ENCODE results near the gene SYNPO2. TPM values are rescaled to one million over a fixed set of nuclear protein-coding genes. Genes with fewer than 3 reads are reported as not detected.
"Not testable (repeated sequence)": the region's sequence is repeated elsewhere in the genome, so short reads cannot be mapped to it uniquely, and the experiment has no call there.

SYNPO2 gene
- total RNA-seq, 1 donor from 2014 or later: 2.9 TPM

- DNase-seq: no peak
- TF ChIP-seq CTCF (IDR thresholded peaks at IDR 0.05; ENCODE audit: partially characterized antibody, unreplicated experiment): no peak
- Mint-ChIP-seq H3K36me3 (ENCODE audit: unreplicated experiment) (no peaks in the 10 kb centered on the region), H3K4me1 (ENCODE audit: low read depth, unreplicated experiment) (no peaks in the 10 kb centered on the region), H3K27me3 (ENCODE audit: unreplicated experiment) (no peaks in the 10 kb centered on the region), H3K9me3 (ENCODE audit: unreplicated experiment) (no peaks in the 10 kb centered on the region), H3K27ac (ENCODE audit: unreplicated experiment) (no peak overlapping the region), H3K4me3 (ENCODE audit: unreplicated experiment) (no peak overlapping the region)
These were observed 126.0 kb downstream of the SYNPO2 start for GRCh38 chr4:119014658-119015057.

- H3K27ac Mint-ChIP-seq (ENCODE audit: unreplicated experiment): no peak overlapping the region
- DNase-seq: no peak
- no peak for TF ChIP-seq CTCF (IDR thresholded peaks at IDR 0.05; ENCODE audit: partially characterized antibody, unreplicated experiment)
- H3K4me3 Mint-ChIP-seq (ENCODE audit: unreplicated experiment): no peak overlapping the region
- H3K9me3 Mint-ChIP-seq (ENCODE audit: unreplicated experiment): no peaks in the 10 kb centered on the region
- H3K36me3 Mint-ChIP-seq (ENCODE audit: unreplicated experiment): no peaks in the 10 kb centered on the region
- H3K27me3 Mint-ChIP-seq (ENCODE audit: unreplicated experiment): no peaks in the 10 kb centered on the region
- no peaks in the 10 kb centered on the region for H3K4me1 Mint-ChIP-seq (ENCODE audit: low read depth, unreplicated experiment)
These were observed 128.0 kb downstream of the SYNPO2 start for GRCh38 chr4:119016636-119017035.

GRCh38 chr4:119017636-119018035 lies 129.0 kb downstream of the SYNPO2 start:
- Mint-ChIP-seq H3K4me1 (ENCODE audit: low read depth, unreplicated experiment) (no peaks in the 10 kb centered on the region), H3K4me3 (ENCODE audit: unreplicated experiment) (no peak overlapping the region), H3K9me3 (ENCODE audit: unreplicated experiment) (no peaks in the 10 kb centered on the region), H3K36me3 (ENCODE audit: unreplicated experiment) (no peaks in the 10 kb centered on the region), H3K27me3 (ENCODE audit: unreplicated experiment) (no peaks in the 10 kb centered on the region), H3K27ac (ENCODE audit: unreplicated experiment) (no peak overlapping the region)
- no peak for DNase-seq
- no peak for TF ChIP-seq CTCF (IDR thresholded peaks at IDR 0.05; ENCODE audit: partially characterized antibody, unreplicated experiment)

- TF ChIP-seq CTCF (IDR thresholded peaks at IDR 0.05; ENCODE audit: partially characterized antibody, unreplicated experiment): no peak
- no peaks in the 10 kb centered on the region for H3K4me1 Mint-ChIP-seq (ENCODE audit: low read depth, unreplicated experiment)
- H3K27me3 Mint-ChIP-seq (ENCODE audit: unreplicated experiment): no peaks in the 10 kb centered on the region
- no peak overlapping the region for H3K27ac Mint-ChIP-seq (ENCODE audit: unreplicated experiment)
- no peaks in the 10 kb centered on the region for H3K36me3 Mint-ChIP-seq (ENCODE audit: unreplicated experiment)
- DNase-seq: no peak
- H3K9me3 Mint-ChIP-seq (ENCODE audit: unreplicated experiment): peaks cover 2% of the 10 kb centered on the region
- no peak overlapping the region for H3K4me3 Mint-ChIP-seq (ENCODE audit: unreplicated experiment)
These were observed 131.5 kb downstream of the SYNPO2 start for GRCh38 chr4:119020158-119020557.

- not testable (repeated sequence) for H3K36me3 Mint-ChIP-seq (ENCODE audit: unreplicated experiment); H3K27me3 Mint-ChIP-seq (ENCODE audit: unreplicated experiment); H3K27ac Mint-ChIP-seq (ENCODE audit: unreplicated experiment); H3K4me1 Mint-ChIP-seq (ENCODE audit: low read depth, unreplicated experiment); H3K9me3 Mint-ChIP-seq (ENCODE audit: unreplicated experiment); H3K4me3 Mint-ChIP-seq (ENCODE audit: unreplicated experiment); DNase-seq
These were observed 133.9 kb downstream of the SYNPO2 start for GRCh38 chr4:119022520-119022919.

- no peak for DNase-seq
- Mint-ChIP-seq H3K4me3 (ENCODE audit: unreplicated experiment) (no peak overlapping the region), H3K27me3 (ENCODE audit: unreplicated experiment) (peaks cover 1% of the 10 kb centered on the region), H3K36me3 (ENCODE audit: unreplicated experiment) (no peaks in the 10 kb centered on the region), H3K27ac (ENCODE audit: unreplicated experiment) (no peak overlapping the region), H3K4me1 (ENCODE audit: low read depth, unreplicated experiment) (peaks cover 5% of the 10 kb centered on the region), H3K9me3 (ENCODE audit: unreplicated experiment) (peaks cover 2% of the 10 kb centered on the region)
- TF ChIP-seq CTCF (IDR thresholded peaks at IDR 0.05; ENCODE audit: partially characterized antibody, unreplicated experiment): no peak
These were observed 135.4 kb downstream of the SYNPO2 start for GRCh38 chr4:119024102-119024501.

Measured in glutamatergic neuron (in vitro differentiated cells).